OCI-LY1 (cell line): ENCODE data around the gene PIKFYVE.

Experiments used
- H2AFZ ChIP-seq: fragments of 200-600 bp; sonication (generic), shearing (Covaris generic); 2 replicates; pipeline ENCODE4 v1.6.0; 2014; ENCODE audit warnings: antibody characterized with exemption, mild to moderate bottlenecking, low read length
- H3F3A ChIP-seq: fragments of 200-600 bp; sonication (generic), shearing (Covaris generic); 2 replicates; pipeline ENCODE4 v1.6.0; 2014; ENCODE audit warnings: mild to moderate bottlenecking, antibody characterized with exemption, low read length, moderate library complexity; ENCODE audit not compliant: insufficient read depth
- H3K27ac ChIP-seq: fragments of 200-600 bp; sonication (generic); 2 replicates; pipeline ENCODE4 v1.5.1; 2014; ENCODE audit warnings: low read length, mixed run types, mild to moderate bottlenecking, low read depth; ENCODE audit not compliant: poor library complexity, severe bottlenecking
- H3K27me3 ChIP-seq: fragments of 200-600 bp; sonication (generic); 2 replicates; pipeline ENCODE4 v1.6.0; 2014; ENCODE audit warnings: antibody characterized with exemption, mild to moderate bottlenecking, low read length, moderate library complexity; ENCODE audit not compliant: insufficient read depth
- H3K36me3 ChIP-seq: fragments of 200-600 bp; sonication (generic); 2 replicates; pipeline ENCODE4 v1.6.1; 2014; ENCODE audit warnings: mild to moderate bottlenecking, antibody characterized with exemption, low read length, moderate library complexity, mixed read lengths; ENCODE audit not compliant: insufficient read depth
- H3K4me1 ChIP-seq: fragments of 200-600 bp; sonication (generic); 2 replicates; pipeline ENCODE4 v1.5.1; 2014; ENCODE audit warnings: mild to moderate bottlenecking, low read length, moderate library complexity; ENCODE audit not compliant: insufficient read depth, severe bottlenecking
- H3K4me2 ChIP-seq: fragments of 200-600 bp; sonication (generic), shearing (Covaris generic); 2 replicates; pipeline ENCODE4 v1.6.1; 2014; ENCODE audit warnings: low read length
- H3K4me3 ChIP-seq: fragments of 200-600 bp; sonication (generic); 2 replicates; pipeline ENCODE4 v1.5.1; 2014; ENCODE audit warnings: low read length, low read depth, mild to moderate bottlenecking, mixed read lengths; ENCODE audit not compliant: poor library complexity, severe bottlenecking
- H3K79me2 ChIP-seq: fragments of 200-600 bp; shearing (Covaris generic); 2 replicates; pipeline ENCODE4 v1.6.1; 2016; ENCODE audit warnings: mixed run types, low read length, mixed read lengths; ENCODE audit not compliant: insufficient read depth
- H3K9ac ChIP-seq: fragments of 200-600 bp; sonication (generic), shearing (Covaris generic); 2 replicates; pipeline ENCODE4 v1.6.1; 2014; ENCODE audit warnings: mild to moderate bottlenecking, low read length, mixed read lengths
- H3K9me2 ChIP-seq: fragments of 200-600 bp; sonication (generic), shearing (Covaris generic); 2 replicates; pipeline ENCODE4 v1.6.1; 2014; ENCODE audit warnings: low read depth, mild to moderate bottlenecking, low read length, mixed read lengths
- H3K9me3 ChIP-seq: fragments of 200-600 bp; shearing (Covaris generic); 2 replicates; pipeline ENCODE4 v1.6.1; 2014; ENCODE audit warnings: low read length, mixed read lengths
- H4K20me1 ChIP-seq: fragments of 200-600 bp; sonication (generic), shearing (Covaris generic); 2 replicates; pipeline ENCODE4 v1.6.0; 2016; ENCODE audit warnings: mild to moderate bottlenecking, low read length; ENCODE audit not compliant: insufficient read depth
- CTCF ChIP-seq: fragments of 200-600 bp; sonication (generic), shearing (Covaris generic); IDR thresholded peaks from 2 replicates; pipeline ENCODE4 v1.5.1; 2017; ENCODE audit warnings: mild to moderate bottlenecking, antibody characterized with exemption, low read length, moderate library complexity, mixed read lengths
- EZH2 ChIP-seq: fragments of 200-600 bp; sonication (generic), shearing (Covaris generic); IDR thresholded peaks from 2 replicates; pipeline ENCODE4 v1.8.0; 2017; ENCODE audit warnings: borderline replicate concordance, mixed run types, mild to moderate bottlenecking, antibody characterized with exemption, low read length, moderate library complexity, mixed read lengths

Gene PIKFYVE

GRCh38 chr2:208268156-208268952 lies 2.3 kb downstream of the PIKFYVE start:
- H3F3A ChIP-seq, result no peaks in the 10 kb centered on the region
- peaks cover 37% of the 10 kb centered on the region for H3K79me2 ChIP-seq
- H3K4me2 ChIP-seq, result peak overlapping the region; percentile 98
- no peak overlapping the region for H2AFZ ChIP-seq
- no peak for TF ChIP-seq EZH2
- TF ChIP-seq CTCF, result no peak
- H3K27me3 ChIP-seq, result no peaks in the 10 kb centered on the region
- no peaks in the 10 kb centered on the region for H3K9me3 ChIP-seq
- H4K20me1 ChIP-seq, result no peaks in the 10 kb centered on the region
- H3K4me1 ChIP-seq, result peaks cover 35% of the 10 kb centered on the region
- H3K9ac ChIP-seq, result peak overlapping the region; percentile 94
- no peaks in the 10 kb centered on the region for H3K9me2 ChIP-seq
- peaks cover 19% of the 10 kb centered on the region for H3K36me3 ChIP-seq
- no peak overlapping the region for H3K27ac ChIP-seq
- H3K4me3 ChIP-seq, result peak overlapping the region; percentile 93

- H3K27ac ChIP-seq, result no peak overlapping the region
- H3K4me3 ChIP-seq, result no peak overlapping the region
- peaks cover 37% of the 10 kb centered on the region for H3K79me2 ChIP-seq
- H3F3A ChIP-seq, result no peaks in the 10 kb centered on the region
- no peak for TF ChIP-seq EZH2
- TF ChIP-seq CTCF, result peak; percentile 35; the same call in 1 of the 2 replicates
- peaks cover 35% of the 10 kb centered on the region for H3K4me1 ChIP-seq
- no peaks in the 10 kb centered on the region for H3K27me3 ChIP-seq
- no peaks in the 10 kb centered on the region for H3K9me2 ChIP-seq
- no peaks in the 10 kb centered on the region for H4K20me1 ChIP-seq
- H3K9me3 ChIP-seq, result no peaks in the 10 kb centered on the region
- H3K9ac ChIP-seq, result no peak overlapping the region
- no peak overlapping the region for H3K4me2 ChIP-seq
- no peak overlapping the region for H2AFZ ChIP-seq
- H3K36me3 ChIP-seq, result peaks cover 27% of the 10 kb centered on the region
These were observed 3.0 kb downstream of the PIKFYVE start for GRCh38 chr2:208269091-208269490.

GRCh38 chr2:208274748-208275147 lies 8.7 kb downstream of the PIKFYVE start:
- Histone ChIP-seq H3K9me3 (no peaks in the 10 kb centered on the region), H3K4me2 (no peak overlapping the region), H3K4me3 (no peak overlapping the region), H3K79me2 (peaks cover 4% of the 10 kb centered on the region; the same call in 1 of the 2 replicates), H3K4me1 (no peaks in the 10 kb centered on the region), H3F3A (no peaks in the 10 kb centered on the region), H3K9ac (no peak overlapping the region), H3K36me3 (peaks cover 82% of the 10 kb centered on the region), H3K9me2 (no peaks in the 10 kb centered on the region), H4K20me1 (no peaks in the 10 kb centered on the region), H3K27me3 (no peaks in the 10 kb centered on the region), H3K27ac (no peak overlapping the region), H2AFZ (no peak overlapping the region)
- TF ChIP-seq CTCF (no peak), EZH2 (no peak)
